CD4-positive, alpha-beta T cell (primary cell): ENCODE data around the gene CDYL. TPM values are rescaled to one million over a fixed set of nuclear protein-coding genes. Genes with fewer than 3 reads are reported as not detected.

ENCODE experiments used
- ATAC-seq: fragments of 200-7000 bp; cut with Tn5 transposase; one replicate; pipeline ENCODE4 v1.10.0; 2022; ENCODE audit warnings: mild to moderate bottlenecking; ENCODE audit not compliant: poor library complexity
- CTCF ChIA-PET: fragments of 350-600 bp; sonication (Branson Sonifier 250); formaldehyde crosslinking; loops from one replicate; lab custom pipeline; 2021; ENCODE audit warnings: antibody characterized with exemption, inconsistent platforms; lab: Charles Lee
- POLR2A ChIA-PET: fragments of 350-600 bp; sonication (Branson Sonifier 250); formaldehyde crosslinking; loops from one replicate; lab custom pipeline; 2021; ENCODE audit warnings: antibody characterized with exemption, inconsistent platforms; lab: Charles Lee
- DNase-seq, 14 experiments: peaks; one replicate each; pipeline ENCODE4 v3.0.0-alpha.2; 2013 to 2020; ENCODE audit warnings: mixed read lengths in 2 of 14
- H3K27ac ChIP-seq, 2 donors: one replicate each; pipeline versions ENCODE4 v1.5.1 to v1.7.0; 2013; ENCODE audit warnings: low read length in 2 of 2, low read depth in 1 of 2, mild to moderate bottlenecking in 1 of 2
- H3K27me3 ChIP-seq, 2 experiments: 1 replicate in 1 of 2; 2 replicates in 1 of 2; pipeline versions ENCODE4 v1.6.1 to v1.7.0; 2013; ENCODE audit warnings: low read length in 2 of 2, control low read depth in 1 of 2, mild to moderate bottlenecking in 1 of 2, moderate library complexity in 1 of 2; ENCODE audit not compliant: insufficient read depth in 2 of 2, control insufficient read depth in 1 of 2
- H3K36me3 ChIP-seq: one replicate; pipeline ENCODE4 v1.6.1; 2013; ENCODE audit warnings: low read length, control low read depth; ENCODE audit not compliant: insufficient read depth
- H3K4me1 ChIP-seq: one replicate; pipeline ENCODE4 v1.6.1; 2013; ENCODE audit warnings: low read length, control low read depth; ENCODE audit not compliant: insufficient read depth
- H3K4me3 ChIP-seq: one replicate; pipeline ENCODE4 v1.5.1; 2013; ENCODE audit warnings: mild to moderate bottlenecking, low read length, moderate library complexity
- H3K9me3 ChIP-seq, 2 experiments: 1 replicate in 1 of 2; 2 replicates in 1 of 2; pipeline versions ENCODE4 v1.6.1 to v1.7.0; 2013; ENCODE audit warnings: low read length in 2 of 2, mild to moderate bottlenecking in 2 of 2, control low read depth in 1 of 2, moderate library complexity in 1 of 2; ENCODE audit not compliant: control insufficient read depth in 1 of 2, insufficient read depth in 1 of 2
- H3K27ac Mint-ChIP-seq: one replicate; pipeline ENCODE4 v1.8.0; 2020; ENCODE audit warnings: mixed read lengths
- H3K27me3 Mint-ChIP-seq: one replicate; pipeline ENCODE4 v1.8.0; 2021; ENCODE audit warnings: mixed read lengths
- H3K36me3 Mint-ChIP-seq: one replicate; pipeline ENCODE4 v1.8.0; 2021; ENCODE audit warnings: low read depth, mixed read lengths
- H3K4me1 Mint-ChIP-seq: one replicate; pipeline ENCODE4 v1.8.0; 2021; ENCODE audit warnings: low read depth, mixed read lengths
- H3K4me3 Mint-ChIP-seq: one replicate; pipeline ENCODE4 v1.8.0; 2020; ENCODE audit warnings: mild to moderate bottlenecking, mixed read lengths
- H3K9me3 Mint-ChIP-seq: one replicate; pipeline ENCODE4 v1.8.0; 2020; ENCODE audit warnings: mixed read lengths
- CTCF ChIP-seq: fragments of 200-600 bp; IDR thresholded peaks from one replicate; pipeline ENCODE4 v1.8.0; 2022; ENCODE audit warnings: antibody characterized with exemption, mild to moderate bottlenecking
- intact Hi-C, 2 experiments: fragments of 100-400 bp; cut with DNase I in 1 of 2; cut with micrococcal nuclease in 1 of 2; formaldehyde crosslinking; loops; one replicate each; pipeline versions ENCODE4 v1.15.1 to v1.9.0; 2023 to 2025; cut with DNase I, micrococcal nuclease
- total RNA-seq, 174 experiments: library from RNA in 2 of 174; stranded (reverse) in 2 of 174; gene quantifications; one replicate each; pipeline ENCODE4 v1.2.3 and lab custom pipeline; 2021 to 2026

Gene CDYL
- total RNA-seq, 2 experiments from 2014 or later = 23.8 to 23.9 TPM

GRCh38 chr6:4890627-4891026 lies 114.4 kb downstream of the CDYL start:
- Mint-ChIP-seq H3K36me3 (peaks cover 56% of the 10 kb centered on the region), H3K27me3 (no peaks in the 10 kb centered on the region), H3K4me1 (peaks cover 46% of the 10 kb centered on the region), H3K27ac (no peak overlapping the region), H3K4me3 (no peak overlapping the region), H3K9me3 (no peaks in the 10 kb centered on the region)
- Histone ChIP-seq H3K9me3 (peaks cover 0 to 6% of the 10 kb centered on the region in 2 experiments), H3K27me3 (no peaks in the 10 kb centered on the region), H3K4me3 (no peak overlapping the region), H3K4me1 (no peaks in the 10 kb centered on the region), H3K27ac (no peak overlapping the region), H3K36me3 (peaks cover 32% of the 10 kb centered on the region)
- TF ChIP-seq CTCF = no peak
- intact Hi-C loops = no loop called here
- no peak for ATAC-seq
- DNase-seq = no peak
- CTCF ChIA-PET = no interaction called here
- POLR2A ChIA-PET = interaction anchor here (0.8 kb wide), 1 partner anchor 362 kb away, joined by 3 read pairs; no protein-coding TSS in a partner anchor

GRCh38 chr6:4891141-4891540 lies 114.9 kb downstream of the CDYL start:
- Histone ChIP-seq H3K9me3 (peaks cover 0 to 6% of the 10 kb centered on the region in 2 experiments), H3K4me1 (no peaks in the 10 kb centered on the region), H3K27me3 (no peaks in the 10 kb centered on the region), H3K36me3 (peaks cover 34% of the 10 kb centered on the region), H3K4me3 (no peak overlapping the region), H3K27ac (no peak overlapping the region)
- CTCF ChIA-PET = no interaction called here
- POLR2A ChIA-PET = interaction anchor here (0.8 kb wide), 1 partner anchor 362 kb away, joined by 3 read pairs; no protein-coding TSS in a partner anchor
- Mint-ChIP-seq H3K27me3 (no peaks in the 10 kb centered on the region), H3K36me3 (peaks cover 61% of the 10 kb centered on the region), H3K4me3 (no peak overlapping the region), H3K4me1 (peaks cover 41% of the 10 kb centered on the region), H3K27ac (no peak overlapping the region), H3K9me3 (no peaks in the 10 kb centered on the region)
- TF ChIP-seq CTCF = no peak
- no peak for DNase-seq
- intact Hi-C loops = no loop called here
- no peak for ATAC-seq

GRCh38 chr6:4892785-4893485 lies 116.7 kb downstream of the CDYL start:
- Mint-ChIP-seq H3K9me3 (no peaks in the 10 kb centered on the region), H3K27ac (no peak overlapping the region)

More at GRCh38 chr6:4892785-4893485, 116.7 kb downstream of the CDYL start:
- POLR2A ChIA-PET = no interaction called here
- peaks cover 23% of the 10 kb centered on the region for H3K4me1 Mint-ChIP-seq
- H3K4me3 Mint-ChIP-seq = no peak overlapping the region
- intact Hi-C loops = no loop called here
- H3K27ac ChIP-seq = no peak overlapping the region
- H3K4me3 ChIP-seq = no peak overlapping the region
- no peaks in the 10 kb centered on the region for H3K27me3 ChIP-seq
- ATAC-seq (no peak), DNase-seq (no peak)
- H3K4me1 ChIP-seq = no peaks in the 10 kb centered on the region
- H3K36me3 ChIP-seq = peaks cover 40% of the 10 kb centered on the region
- TF ChIP-seq CTCF = no peak
- CTCF ChIA-PET = no interaction called here
- no peaks in the 10 kb centered on the region for H3K27me3 Mint-ChIP-seq
- H3K36me3 Mint-ChIP-seq = peaks cover 78% of the 10 kb centered on the region
- peaks cover 0 to 9% of the 10 kb centered on the region in 2 experiments for H3K9me3 ChIP-seq
